ES-I3 (cell line): ENCODE results near the gene ITGA3.
A peak's percentile ranks its signal among the peaks of the same experiment; 100 is the strongest.

ENCODE experiments used
- H3K36me3 ChIP-seq: 2 replicates; pipeline ENCODE4 v1.6.1; 2013; ENCODE audit warnings: mild to moderate bottlenecking, low read length, control low read depth, moderate library complexity; ENCODE audit not compliant: insufficient read depth
- H3K4me1 ChIP-seq: 2 replicates; pipeline ENCODE4 v1.6.1; 2013; ENCODE audit warnings: mild to moderate bottlenecking, control low read depth, low read length; ENCODE audit not compliant: insufficient read depth
- H3K9ac ChIP-seq: 2 replicates; pipeline ENCODE4 v1.6.1; 2013; ENCODE audit warnings: low read depth, mild to moderate bottlenecking, low read length, moderate library complexity
- H3K9me3 ChIP-seq: 2 replicates; pipeline ENCODE4 v1.6.1; 2013; ENCODE audit warnings: mild to moderate bottlenecking, low read length, moderate library complexity; ENCODE audit not compliant: control insufficient read depth, insufficient read depth

The ITGA3 gene

GRCh38 chr17:50055426-50056216 lies at the start of gene ITGA3:
Gene ITGA3, plus strand, starts transcription at chr17:50056110. Its CDS starts 330 bp downstream, at chr17:50056440.
- Histone ChIP-seq H3K36me3 (no peaks in the 10 kb centered on the region), H3K9me3 (no peaks in the 10 kb centered on the region), H3K9ac (peak within 1 kb of the TSS; percentile 73), H3K4me1 (peaks cover 61% of the 10 kb centered on the region)

DNA sequence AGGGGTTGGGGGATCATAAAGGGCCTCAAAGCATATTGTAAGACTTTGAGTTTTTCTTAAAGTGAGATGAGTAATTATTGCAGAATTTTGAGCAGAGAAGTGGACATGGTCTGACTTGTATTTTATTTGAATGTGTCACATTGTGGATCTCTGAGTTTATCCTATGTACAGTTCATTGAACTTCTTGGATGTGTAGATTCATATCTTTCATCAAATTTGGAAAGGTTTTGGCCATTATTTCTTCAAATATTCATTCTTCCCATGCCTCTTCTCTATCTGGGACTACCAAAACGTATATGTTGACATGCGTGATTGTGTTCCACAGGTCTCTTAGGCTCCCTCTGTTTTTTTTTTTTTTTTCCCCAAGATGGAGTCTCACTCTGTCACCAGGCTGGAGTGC lies 46.6 kb upstream of the ITGA3 start:
- Histone ChIP-seq H3K4me1 (no peaks in the 10 kb centered on the region), H3K36me3 (no peaks in the 10 kb centered on the region), H3K9ac (no peak overlapping the region), H3K9me3 (peaks cover 11% of the 10 kb centered on the region)

- Histone ChIP-seq H3K9me3 (peaks cover 21% of the 10 kb centered on the region), H3K4me1 (no peaks in the 10 kb centered on the region), H3K36me3 (no peaks in the 10 kb centered on the region), H3K9ac (no peak overlapping the region)
These were observed 42.8 kb upstream of the ITGA3 start for GRCh38 chr17:50013079-50013478.

DNA sequence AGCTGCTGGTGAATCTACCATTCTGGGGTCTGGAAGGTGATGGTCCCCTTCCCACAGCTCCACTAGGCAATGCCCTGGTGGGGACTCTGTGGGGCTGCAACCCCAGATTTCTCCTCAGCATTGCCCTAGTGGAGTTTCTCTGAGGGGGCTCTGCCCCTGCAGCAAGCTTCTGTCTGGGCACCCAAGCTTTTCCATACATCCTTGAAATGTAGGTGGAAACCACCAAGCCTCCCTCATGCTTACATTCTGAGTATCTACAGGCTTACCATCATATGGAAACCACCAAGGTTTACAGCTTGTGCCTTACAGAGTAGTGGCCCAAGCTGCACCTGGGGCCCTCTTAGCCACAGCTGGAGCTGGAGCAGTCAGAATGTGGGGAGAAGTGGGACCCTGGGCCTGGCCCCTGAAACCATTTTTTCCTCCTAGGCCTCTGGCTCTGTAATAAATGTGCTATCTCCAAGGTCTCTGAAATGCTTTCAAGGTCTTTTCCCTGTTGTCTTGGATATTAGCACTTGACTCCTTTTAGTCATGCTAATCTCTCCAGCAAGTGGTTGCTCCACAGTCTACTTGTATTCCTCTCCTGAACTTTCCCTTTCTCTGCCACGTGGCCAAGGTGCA lies 41.3 kb upstream of the ITGA3 start:
- Histone ChIP-seq H3K9me3 (peaks cover 14% of the 10 kb centered on the region), H3K36me3 (no peaks in the 10 kb centered on the region), H3K4me1 (no peaks in the 10 kb centered on the region), H3K9ac (no peak overlapping the region)

DNA sequence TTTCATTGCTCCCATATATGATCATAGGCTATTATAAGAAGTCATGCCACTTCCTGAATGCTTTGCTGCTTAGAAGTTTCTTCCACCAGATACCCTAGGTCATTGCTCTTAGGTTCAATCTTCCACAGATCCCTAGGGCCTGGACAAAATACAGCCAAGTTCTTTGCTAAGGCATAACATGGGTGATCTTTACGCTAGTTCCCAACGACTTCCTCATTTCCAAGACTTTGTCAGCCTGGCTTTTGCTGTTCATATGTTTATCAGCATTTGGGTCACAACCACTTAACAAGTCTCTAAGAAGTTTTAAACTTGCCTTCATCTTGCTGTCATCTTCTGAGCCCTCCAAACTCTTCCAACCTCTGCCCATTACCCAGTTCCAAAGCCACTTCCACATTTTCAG lies 40.8 kb upstream of the ITGA3 start:
- Histone ChIP-seq H3K4me1 (no peaks in the 10 kb centered on the region), H3K9me3 (peaks cover 14% of the 10 kb centered on the region), H3K9ac (no peak overlapping the region), H3K36me3 (no peaks in the 10 kb centered on the region)

DNA sequence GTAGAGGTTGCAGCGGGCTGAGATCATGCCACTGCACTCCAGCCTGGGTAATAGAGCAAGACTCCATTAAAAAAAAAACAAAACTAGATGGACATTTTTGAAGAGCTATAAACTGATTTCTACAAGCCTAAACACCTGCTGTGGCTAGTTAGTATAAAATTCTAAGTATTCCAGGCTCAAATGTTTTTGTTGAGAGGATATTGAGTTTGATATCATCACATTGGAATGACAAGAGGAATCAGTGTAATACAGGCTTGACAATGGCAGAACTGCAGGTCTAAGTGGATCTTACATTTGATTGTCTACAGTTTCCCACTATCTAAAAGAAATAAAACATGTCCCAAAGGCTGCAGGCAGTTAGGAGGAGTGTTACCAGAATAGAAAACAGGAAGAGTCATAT lies 37.0 kb upstream of the ITGA3 start:
- H3K4me1 ChIP-seq: no peaks in the 10 kb centered on the region
- H3K36me3 ChIP-seq: no peaks in the 10 kb centered on the region
- peaks cover 13% of the 10 kb centered on the region for H3K9me3 ChIP-seq
- H3K9ac ChIP-seq: no peak overlapping the region

GRCh38 chr17:50020841-50021599 lies 34.9 kb upstream of the ITGA3 start:
- Histone ChIP-seq H3K36me3 (no peaks in the 10 kb centered on the region), H3K4me1 (no peaks in the 10 kb centered on the region), H3K9ac (no peak overlapping the region), H3K9me3 (no peaks in the 10 kb centered on the region)

DNA sequence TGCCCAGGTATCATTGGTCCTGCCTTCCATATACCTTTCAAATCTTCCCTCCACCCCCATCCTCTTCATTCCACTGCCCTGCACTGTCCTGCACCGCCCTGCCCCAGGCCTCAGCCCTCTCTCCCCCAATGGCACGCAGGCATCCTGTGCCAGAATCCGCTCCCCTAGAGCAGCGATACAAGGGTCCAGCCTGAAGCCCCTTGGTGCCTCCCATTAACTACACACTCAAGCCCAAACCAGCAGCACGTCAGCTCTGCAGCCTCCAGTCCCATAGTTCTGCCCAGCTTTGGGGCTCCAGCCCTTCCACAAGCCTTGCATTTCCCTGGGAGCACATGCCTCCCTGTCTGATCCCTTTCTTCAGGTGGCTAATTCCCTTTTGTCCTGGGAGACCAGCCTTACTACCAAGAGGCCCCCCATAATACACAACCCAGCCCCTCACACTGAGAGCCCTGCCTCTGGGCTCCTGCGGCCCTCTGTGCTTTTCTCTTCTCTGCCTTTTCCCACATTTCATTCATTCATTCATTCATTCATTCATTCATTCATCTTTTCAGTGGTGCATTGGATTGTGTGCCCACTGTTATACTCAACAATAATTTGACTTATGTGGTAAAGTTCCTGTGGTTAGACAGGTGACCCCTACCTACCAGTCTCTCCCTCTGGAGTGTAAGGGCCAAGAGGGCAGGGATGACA lies 34.1 kb upstream of the ITGA3 start:
- no peaks in the 10 kb centered on the region for H3K36me3 ChIP-seq
- H3K9ac ChIP-seq: no peak overlapping the region
- no peaks in the 10 kb centered on the region for H3K9me3 ChIP-seq
- no peaks in the 10 kb centered on the region for H3K4me1 ChIP-seq

- no peaks in the 10 kb centered on the region for H3K9me3 ChIP-seq
- no peaks in the 10 kb centered on the region for H3K36me3 ChIP-seq
- peaks cover 3% of the 10 kb centered on the region; the same call in 1 of the 2 replicates for H3K4me1 ChIP-seq
- no peak overlapping the region for H3K9ac ChIP-seq
These were observed 33.3 kb upstream of the ITGA3 start for GRCh38 chr17:50022463-50023130.

DNA sequence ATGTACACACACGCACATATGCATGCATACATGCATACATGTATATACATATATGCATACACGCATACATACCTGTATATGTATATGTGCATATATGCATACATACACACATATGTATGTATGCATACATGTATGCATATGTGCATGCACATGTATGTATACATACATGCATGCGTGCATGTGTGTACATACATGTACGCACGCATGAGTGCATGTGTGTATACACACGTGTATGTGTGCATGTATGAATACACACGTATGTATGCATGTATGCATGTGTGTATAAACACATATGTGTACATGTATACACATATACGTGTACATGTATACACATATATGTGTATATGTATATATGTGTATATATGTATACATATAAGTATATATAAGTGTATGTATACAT lies 32.4 kb upstream of the ITGA3 start:
- peaks cover 11% of the 10 kb centered on the region for H3K4me1 ChIP-seq

DNA sequence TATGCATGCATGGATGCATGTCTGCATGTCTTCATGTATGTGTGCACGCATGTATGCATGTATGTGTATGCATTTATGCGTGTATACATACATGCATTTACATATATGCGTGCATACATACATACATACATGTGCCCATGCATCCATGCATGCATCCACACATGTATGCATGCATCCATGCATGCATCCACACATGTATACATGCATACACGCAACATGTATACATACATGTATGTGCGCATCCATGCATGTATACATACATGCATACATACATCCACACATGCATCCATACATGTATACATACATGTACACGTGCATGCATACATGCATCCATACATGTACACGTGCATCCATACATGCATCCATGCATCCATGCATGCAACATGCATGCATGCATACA lies 31.1 kb upstream of the ITGA3 start:
- Histone ChIP-seq H3K9ac (no peak overlapping the region), H3K36me3 (no peaks in the 10 kb centered on the region), H3K4me1 (peaks cover 18% of the 10 kb centered on the region), H3K9me3 (no peaks in the 10 kb centered on the region)

More for the DNA sequence above, 32.4 kb upstream of the ITGA3 start:
- Histone ChIP-seq H3K36me3 (no peaks in the 10 kb centered on the region), H3K9me3 (no peaks in the 10 kb centered on the region), H3K9ac (no peak overlapping the region)

DNA sequence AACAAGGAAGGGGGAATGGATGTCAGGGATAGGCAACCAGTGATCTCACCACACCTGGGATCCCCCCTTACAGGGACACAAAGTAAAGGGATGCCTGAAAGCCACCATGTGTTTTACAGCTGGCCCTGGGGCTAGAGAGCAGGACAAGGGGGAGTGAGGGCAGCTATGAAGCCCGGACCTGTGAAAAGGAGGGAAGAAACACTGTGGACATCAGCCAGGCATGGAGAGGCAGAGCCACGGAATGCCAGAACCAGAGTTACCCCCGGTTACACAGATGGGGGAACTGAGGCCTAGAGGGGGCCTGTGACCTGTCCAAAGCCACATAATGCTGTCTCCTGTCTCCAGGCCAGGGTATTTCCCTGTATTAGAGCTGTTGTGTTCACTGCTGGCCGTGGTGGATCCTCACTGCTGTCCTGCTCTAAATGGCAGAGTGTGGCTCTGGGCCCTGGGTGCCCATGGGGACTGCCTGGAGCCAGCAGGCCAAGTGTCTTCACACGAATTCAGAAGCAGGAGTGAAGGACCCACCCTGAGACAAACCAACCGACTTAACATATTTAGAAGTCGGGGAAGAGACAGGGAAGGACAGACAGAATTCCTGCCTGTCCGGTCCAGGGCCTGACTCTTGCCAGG lies 29.7 kb upstream of the ITGA3 start:
- Histone ChIP-seq H3K9me3 (no peaks in the 10 kb centered on the region), H3K4me1 (peaks cover 18% of the 10 kb centered on the region), H3K9ac (no peak overlapping the region), H3K36me3 (no peaks in the 10 kb centered on the region)

DNA sequence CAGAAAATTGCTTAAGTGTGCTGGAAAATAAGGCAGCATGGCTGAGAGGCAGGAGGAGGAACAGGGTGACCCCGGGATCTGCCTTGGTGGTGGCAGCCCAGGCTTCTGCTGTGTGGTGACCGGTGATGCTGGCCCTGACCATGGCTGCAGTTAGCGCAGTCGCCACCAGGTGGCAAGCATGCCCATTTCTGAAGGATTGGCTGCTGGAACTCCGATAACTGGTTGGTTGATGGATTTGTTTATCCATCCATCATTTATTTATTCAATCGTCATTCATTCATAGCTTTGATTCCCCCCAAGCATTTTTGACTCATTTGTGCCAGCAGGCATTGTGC lies 29.1 kb upstream of the ITGA3 start:
- H3K36me3 ChIP-seq: no peaks in the 10 kb centered on the region
- peak overlapping the region; percentile 36; the same call in 1 of the 2 replicates for H3K9ac ChIP-seq
- H3K4me1 ChIP-seq: peaks cover 18% of the 10 kb centered on the region

More for the DNA sequence above, 29.1 kb upstream of the ITGA3 start:
- H3K9me3 ChIP-seq: no peaks in the 10 kb centered on the region
